Activated CD4-positive, alpha-beta T cell treated with anti-CD3 and anti-CD28 coated beads for 1 hour (primary cell): ENCODE measurements around the gene PPAN.

Experiments
- DNase-seq: peaks from one replicate; pipeline ENCODE4 v3.0.0-alpha.2; 2020

PPAN gene

GRCh38 chr19:10106100-10106936 lies at the start of gene PPAN:
Gene PPAN (plus strand): TSS chr19:10106362. CDS start chr19:10106395, 33 bp downstream.
- DNase-seq, result peak; percentile 95

- DNase-seq, result no peak
These were observed 44.3 kb upstream of the PPAN start for GRCh38 chr19:10061717-10062310.

GRCh38 chr19:10068205-10068604 lies 38.0 kb upstream of the PPAN start:
- DNase-seq, result no peak

- DNase-seq, result no peak
These were observed 37.1 kb upstream of the PPAN start for GRCh38 chr19:10069046-10069445.

GRCh38 chr19:10070730-10071446 lies 35.3 kb upstream of the PPAN start:
- DNase-seq, result no peak

- DNase-seq, result no peak
These were observed 32.0 kb upstream of the PPAN start for GRCh38 chr19:10074153-10074552.

GRCh38 chr19:10076535-10076934 lies 29.6 kb upstream of the PPAN start:
- no peak for DNase-seq

GRCh38 chr19:10078329-10078728 lies 27.8 kb upstream of the PPAN start:
- DNase-seq, result no peak

- no peak for DNase-seq
These were observed 27.1 kb upstream of the PPAN start for GRCh38 chr19:10079031-10079453.

GRCh38 chr19:10083911-10084310 lies 22.3 kb upstream of the PPAN start:
- DNase-seq, result no peak

- no peak for DNase-seq
These were observed 21.4 kb upstream of the PPAN start for GRCh38 chr19:10084803-10085202.

GRCh38 chr19:10085641-10086590 lies 20.2 kb upstream of the PPAN start, which contains the start of gene SHFL:
Gene SHFL (plus strand): TSS chr19:10086317. CDS start chr19:10086428, 111 bp downstream.
- DNase-seq, result peak; percentile 89

GRCh38 chr19:10086591-10087192 lies 19.5 kb upstream of the PPAN start:
- peak; percentile 54 for DNase-seq

GRCh38 chr19:10087296-10088061 lies 18.7 kb upstream of the PPAN start:
- DNase-seq, result no peak

- DNase-seq, result no peak
These were observed 17.1 kb upstream of the PPAN start for GRCh38 chr19:10088949-10089554.

GRCh38 chr19:10089801-10090375 lies 16.3 kb upstream of the PPAN start:
- DNase-seq, result no peak

- DNase-seq, result no peak
These were observed 14.8 kb upstream of the PPAN start for GRCh38 chr19:10091370-10091687.

- no peak for DNase-seq
These were observed 14.1 kb upstream of the PPAN start for GRCh38 chr19:10091895-10092641.

GRCh38 chr19:10092648-10093294 lies 13.4 kb upstream of the PPAN start:
- DNase-seq, result no peak
